Neural cell (in vitro differentiated cells): ENCODE data around the gene MARK3. TPM values are rescaled to one million over a fixed set of nuclear protein-coding genes. Genes with fewer than 3 reads are reported as not detected.

ENCODE experiments used
- H2AFZ ChIP-seq: fragments of 200-600, 300-800 bp; sonication (generic), shearing (Covaris generic); 2 replicates; pipeline ENCODE4 v1.6.0; 2014; ENCODE audit warnings: low read depth, mild to moderate bottlenecking, antibody characterized with exemption, low read length, moderate library complexity
- H3F3A ChIP-seq: fragments of 200-600 bp; shearing (Covaris generic); 2 replicates; pipeline ENCODE4 v1.6.1; 2016; ENCODE audit warnings: mild to moderate bottlenecking, moderate library complexity, mixed read lengths, antibody characterized with exemption, low read length; ENCODE audit not compliant: insufficient read depth, poor library complexity, severe bottlenecking
- H3K27ac ChIP-seq: fragments of 200-600, 300-800 bp; sonication (generic), shearing (Covaris generic); 2 replicates; pipeline ENCODE4 v1.5.1; 2014; ENCODE audit warnings: mild to moderate bottlenecking, low read length, moderate library complexity
- H3K27me3 ChIP-seq: fragments of 300-800, 200-600 bp; sonication (generic), shearing (Covaris generic); 2 replicates; pipeline ENCODE4 v1.6.0; 2014; ENCODE audit warnings: mild to moderate bottlenecking, low read depth, low read length, moderate library complexity; ENCODE audit not compliant: insufficient read depth
- H3K36me3 ChIP-seq: fragments of 300-800, 200-600 bp; sonication (generic), shearing (Covaris generic); 2 replicates; pipeline ENCODE4 v1.5.1; 2014; ENCODE audit warnings: mild to moderate bottlenecking, antibody characterized with exemption, low read length, moderate library complexity; ENCODE audit not compliant: insufficient read depth
- H3K4me2 ChIP-seq: fragments of 300-800, 200-600 bp; sonication (generic), shearing (Covaris generic); 2 replicates; pipeline ENCODE4 v1.6.0; 2014; ENCODE audit warnings: mild to moderate bottlenecking, low read length
- H3K4me3 ChIP-seq: fragments of 300-800, 200-600 bp; sonication (generic), shearing (Covaris generic); 2 replicates; pipeline ENCODE4 v1.5.1; 2014; ENCODE audit warnings: mild to moderate bottlenecking, low read length, moderate library complexity
- H3K79me2 ChIP-seq: fragments of 200-600 bp; shearing (Covaris generic); replicated peaks from 2 replicates; pipeline ENCODE4 v1.6.0; 2014; ENCODE audit warnings: mild to moderate bottlenecking, low read length, moderate library complexity; ENCODE audit not compliant: insufficient read depth
- H3K9ac ChIP-seq: fragments of 300-800, 200-600 bp; sonication (generic), shearing (Covaris generic); 2 replicates; pipeline ENCODE4 v1.6.1; 2016; ENCODE audit warnings: mild to moderate bottlenecking, low read length, mixed read lengths
- H3K9me2 ChIP-seq: fragments of 200-600 bp; shearing (Covaris generic); 2 replicates; pipeline ENCODE4 v1.6.1; 2016; ENCODE audit warnings: mild to moderate bottlenecking, low read length, mixed read lengths; ENCODE audit not compliant: insufficient read depth
- H3K9me3 ChIP-seq: fragments of 200-600, 300-800 bp; sonication (generic), shearing (Covaris generic); 2 replicates; pipeline ENCODE4 v1.6.1; 2016; ENCODE audit warnings: mild to moderate bottlenecking, mixed run types, low read length, moderate library complexity, mixed read lengths
- H4K20me1 ChIP-seq: fragments of 200-600 bp; shearing (Covaris generic); 2 replicates; pipeline ENCODE4 v1.6.1; 2016; ENCODE audit warnings: mild to moderate bottlenecking, mixed run types; ENCODE audit not compliant: insufficient read depth
- CTCF ChIP-seq: fragments of 450-650 bp; IDR thresholded peaks from 2 replicates; pipeline ENCODE4 v1.5.1; 2014; ENCODE audit warnings: antibody characterized with exemption, mild to moderate bottlenecking, moderate library complexity; ENCODE audit not compliant: poor library complexity, severe bottlenecking
- EP300 ChIP-seq: fragments of 450-650 bp; conservative IDR thresholded peaks from 2 replicates; pipeline ENCODE4 v1.6.1; 2014; ENCODE audit warnings: antibody characterized with exemption, mild to moderate bottlenecking, moderate library complexity; ENCODE audit not compliant: poor library complexity, severe bottlenecking
- EZH2 ChIP-seq: fragments of 200-600, 300-800 bp; shearing (Covaris generic), sonication (generic); IDR thresholded peaks from 2 replicates; pipeline ENCODE4 v1.6.1; 2014; ENCODE audit warnings: antibody characterized with exemption, low read length, borderline replicate concordance, mild to moderate bottlenecking; ENCODE audit not compliant: insufficient read depth, poor library complexity, severe bottlenecking
- MXI1 ChIP-seq: fragments of 450-650 bp; conservative IDR thresholded peaks from 2 replicates; pipeline ENCODE4 v1.6.1; 2014; ENCODE audit warnings: antibody characterized with exemption, mild to moderate bottlenecking; ENCODE audit not compliant: poor library complexity, severe bottlenecking
- POLR2AphosphoS5 ChIP-seq: IDR thresholded peaks from 2 replicates; pipeline ENCODE4 v1.6.1; 2012
- RAD21 ChIP-seq: fragments of 450-650 bp; conservative IDR thresholded peaks from 2 replicates; pipeline ENCODE4 v1.6.1; 2014; ENCODE audit warnings: antibody characterized with exemption, mild to moderate bottlenecking, moderate library complexity
- REST ChIP-seq: IDR thresholded peaks from 2 replicates; pipeline ENCODE4 v1.6.1; 2012; ENCODE audit warnings: borderline replicate concordance
- SMC3 ChIP-seq: fragments of 450-650 bp; conservative IDR thresholded peaks from 2 replicates; pipeline ENCODE4 v1.6.1; 2014; ENCODE audit warnings: antibody characterized with exemption, mild to moderate bottlenecking, moderate library complexity; ENCODE audit not compliant: poor library complexity
- TAF1 ChIP-seq: IDR thresholded peaks from 2 replicates; pipeline ENCODE4 v1.6.1; 2012; ENCODE audit warnings: low read depth
- polyA plus RNA-seq: library from polyadenylated mRNA; depleted of rRNA; stranded (reverse); fragments of >200 nt; gene quantifications from 2 replicates; pipeline ENCODE4 v1.2.3, GENCODE V29; 2014

MARK3 gene
- polyA plus RNA-seq, 1 donor from 2014 or later, result 158 TPM

GRCh38 chr14:103456167-103456835, 71.1 kb downstream of the MARK3 start:
- no peaks in the 10 kb centered on the region for H4K20me1 ChIP-seq
- no peak for TF ChIP-seq EP300
- TF ChIP-seq REST, result no peak
- no peak for TF ChIP-seq POLR2AphosphoS5
- TF ChIP-seq EZH2, result no peak
- TF ChIP-seq CTCF, result no peak
- TF ChIP-seq RAD21, result no peak
- TF ChIP-seq TAF1, result no peak
- TF ChIP-seq MXI1, result no peak
- no peak for TF ChIP-seq SMC3
- H3K36me3 ChIP-seq, result peaks cover 5% of the 10 kb centered on the region
- H3K4me3 ChIP-seq, result no peak overlapping the region
- no peak overlapping the region for H3K4me2 ChIP-seq
- no peak overlapping the region for H2AFZ ChIP-seq
- no peaks in the 10 kb centered on the region for H3K9me3 ChIP-seq
- no peaks in the 10 kb centered on the region for H3K9me2 ChIP-seq
- no peaks in the 10 kb centered on the region for H3K27me3 ChIP-seq
- H3F3A ChIP-seq, result no peaks in the 10 kb centered on the region
- H3K79me2 ChIP-seq, result peaks cover 4% of the 10 kb centered on the region
- no peak overlapping the region for H3K27ac ChIP-seq
- no peak overlapping the region for H3K9ac ChIP-seq

GRCh38 chr14:103460415-103460814, 75.2 kb downstream of the MARK3 start:
- H3K9me3 ChIP-seq, result no peaks in the 10 kb centered on the region
- no peak overlapping the region for H3K4me2 ChIP-seq
- H3K27ac ChIP-seq, result no peak overlapping the region
- no peaks in the 10 kb centered on the region for H3K27me3 ChIP-seq
- H3K36me3 ChIP-seq, result peaks cover 5% of the 10 kb centered on the region
- H3F3A ChIP-seq, result no peaks in the 10 kb centered on the region
- H4K20me1 ChIP-seq, result no peaks in the 10 kb centered on the region
- H3K9me2 ChIP-seq, result no peaks in the 10 kb centered on the region
- peaks cover 4% of the 10 kb centered on the region for H3K79me2 ChIP-seq
- H2AFZ ChIP-seq, result no peak overlapping the region
- no peak overlapping the region for H3K4me3 ChIP-seq
- TF ChIP-seq MXI1 (no peak), EZH2 (no peak), CTCF (no peak), TAF1 (no peak), EP300 (no peak), REST (no peak), RAD21 (no peak), SMC3 (no peak), POLR2AphosphoS5 (no peak)
- H3K9ac ChIP-seq, result no peak overlapping the region
